ENCODE results near the gene GSTM2.

GSTM2 gene

DNA sequence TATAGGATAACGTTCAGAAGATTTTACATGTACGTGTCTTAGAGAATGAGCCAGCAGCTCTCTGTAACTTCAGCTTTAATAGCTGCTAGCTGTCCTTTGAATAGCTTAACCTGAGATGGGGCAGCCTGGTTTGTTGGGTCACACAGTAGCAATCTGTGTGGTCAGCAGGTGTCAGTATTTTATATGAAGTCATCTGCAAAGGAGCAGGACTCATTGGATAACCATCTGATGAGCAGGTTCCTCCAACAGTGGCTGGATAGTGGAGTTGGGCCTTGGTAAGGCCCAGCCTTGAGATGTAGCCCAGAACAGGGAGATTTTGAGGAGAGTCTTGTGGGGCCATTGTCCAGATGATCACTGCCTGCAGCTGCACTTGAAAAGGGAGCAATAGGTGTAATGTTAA, 50.6 kb downstream of the GSTM2 start:
- no peak for DNase-seq

- no peak for DNase-seq
Observed at GRCh38 chr1:109719337-109719837, 51.5 kb downstream of the GSTM2 start.

DNA sequence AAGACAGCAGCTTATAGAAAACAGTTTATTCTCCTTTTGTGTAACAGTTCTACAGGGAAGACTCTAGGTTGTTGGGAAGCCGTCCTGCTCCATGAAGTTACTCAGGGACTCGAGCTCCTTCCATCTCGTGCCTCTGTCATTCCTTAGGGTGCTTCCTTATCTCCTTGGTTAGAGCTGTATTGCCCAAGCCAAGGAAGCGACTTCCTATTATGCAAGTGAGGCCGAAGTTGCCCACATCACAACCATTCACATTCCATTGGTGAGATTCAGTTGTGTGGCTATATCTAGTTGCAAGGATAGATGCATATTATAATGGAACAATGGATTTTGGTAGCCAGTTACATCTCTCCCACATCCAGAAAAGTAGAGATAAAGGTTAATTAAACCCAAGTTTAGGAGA, 53.2 kb downstream of the GSTM2 start:
- DNase-seq: no peak

DNA sequence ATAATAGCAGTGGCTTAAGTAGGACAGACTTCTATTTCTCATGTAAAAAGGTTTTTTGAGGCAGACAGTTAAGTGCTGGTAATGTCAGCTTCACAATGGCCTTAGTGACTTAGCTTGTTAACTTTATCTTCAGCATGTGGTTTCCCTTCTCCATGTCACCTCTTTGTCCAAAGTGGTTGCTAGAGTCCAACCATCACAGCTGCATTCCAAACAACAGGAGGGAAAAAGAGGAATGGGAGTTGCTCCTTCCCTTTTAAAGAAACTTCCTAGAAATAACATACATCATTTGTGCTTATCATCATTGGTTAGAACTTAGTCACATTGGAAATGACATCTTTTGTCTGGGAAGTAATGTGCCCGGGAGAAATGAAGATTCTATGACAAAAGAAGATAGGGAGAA, 54.1 kb downstream of the GSTM2 start:
- DNase-seq: no peak

DNA sequence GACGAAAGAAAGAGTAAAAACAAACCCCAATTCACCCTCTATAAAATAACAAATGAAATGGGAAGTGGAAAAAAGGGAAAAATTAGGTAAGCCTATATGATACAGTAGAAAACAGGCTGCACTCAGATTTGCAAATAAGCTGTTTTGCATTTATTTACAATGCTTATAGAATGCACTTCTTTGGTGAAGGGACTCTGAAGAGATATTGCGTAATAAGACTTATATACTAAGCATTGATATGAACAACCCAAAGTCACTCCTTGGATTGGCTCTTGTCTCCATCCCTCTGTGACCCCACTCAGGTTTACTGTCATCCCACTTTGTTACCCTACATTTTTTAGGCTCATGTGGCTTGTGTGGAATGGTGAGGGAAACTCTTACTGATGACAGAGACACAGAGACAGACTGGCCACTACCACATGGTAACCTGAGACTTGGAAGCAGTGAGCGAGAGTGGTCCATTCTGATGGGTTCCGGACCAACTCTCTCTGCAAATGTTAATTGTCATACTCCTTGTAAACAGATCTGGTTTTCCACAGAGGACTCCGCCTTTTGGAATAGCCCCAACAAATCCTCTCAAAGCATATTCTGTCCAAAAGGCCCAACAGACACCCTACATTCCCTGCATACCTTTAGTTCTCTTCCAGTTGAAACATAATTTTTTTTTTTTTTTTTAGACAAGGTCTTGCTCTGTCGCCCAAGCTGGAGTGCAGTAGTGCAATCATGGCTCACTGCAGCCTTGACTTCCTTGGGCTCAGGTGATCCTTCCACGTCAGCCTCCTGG, 55.2 kb downstream of the GSTM2 start:
- DNase-seq: no peak
